ENCODE measurements around the gene AHSP.
"Not testable (repeated sequence)": the region's sequence is repeated elsewhere in the genome, so short reads cannot be mapped to it uniquely, and the experiment has no call there.

AHSP gene, protein sequence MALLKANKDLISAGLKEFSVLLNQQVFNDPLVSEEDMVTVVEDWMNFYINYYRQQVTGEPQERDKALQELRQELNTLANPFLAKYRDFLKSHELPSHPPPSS

GRCh38 chr16:31527734-31528274 is at the start of gene AHSP:
AHSP (plus strand) TSS chr16:31527900; CDS start chr16:31528140, 240 bp downstream.
- DNase-seq (ENCODE audit: low read depth) = no peak

GRCh38 chr16:31478956-31479355 is 48.7 kb upstream of the AHSP start:
- DNase-seq (ENCODE audit: low read depth) = no peak

DNA sequence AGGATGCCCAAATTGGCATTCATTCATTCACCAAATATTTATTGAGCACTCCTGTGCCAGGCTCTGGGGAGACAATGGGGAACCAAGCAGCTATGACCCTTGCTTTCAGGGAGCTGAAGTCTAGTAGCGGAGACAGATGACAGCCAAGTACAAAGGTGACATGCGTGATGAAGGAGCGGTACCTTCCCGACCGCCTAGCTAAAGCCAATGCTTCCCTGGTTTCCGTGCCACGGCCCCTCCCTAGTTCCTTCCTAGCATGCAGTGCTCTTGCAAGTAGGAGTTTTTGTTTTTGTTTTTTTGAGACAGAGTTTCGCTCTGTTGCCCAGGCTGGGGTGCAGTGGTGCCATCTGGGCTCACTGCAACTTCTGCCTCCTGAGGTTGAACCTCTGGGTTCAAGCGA is 47.9 kb upstream of the AHSP start:
- DNase-seq (ENCODE audit: low read depth) = no peak

GRCh38 chr16:31480851-31481536 is 46.7 kb upstream of the AHSP start:
- no peak for DNase-seq (ENCODE audit: low read depth)

DNA sequence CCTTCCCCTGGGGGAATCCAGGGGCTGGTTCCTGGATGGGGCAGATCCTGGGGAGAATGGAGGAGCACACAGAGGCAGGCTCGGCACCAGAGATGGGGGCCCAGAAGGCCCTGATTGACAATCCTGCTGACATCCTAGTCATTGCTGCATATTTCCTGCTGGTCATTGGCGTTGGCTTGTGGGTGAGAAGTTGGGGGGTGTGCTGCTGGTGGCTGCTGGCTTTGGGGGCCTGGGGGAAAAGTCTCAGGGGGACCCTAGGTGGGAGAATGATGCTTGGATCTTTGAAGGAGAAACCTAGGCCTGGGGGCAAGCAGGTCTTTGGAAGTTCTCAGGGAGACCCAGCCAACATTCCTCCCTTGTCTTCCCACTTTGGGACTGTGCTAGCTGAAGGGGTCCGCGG is 44.6 kb upstream of the AHSP start, which contains the start of gene SLC5A2:
TSS of gene SLC5A2 (plus strand) at position 43 of the 400 bp plus-strand sequence. CDS start at position 57, 14 bp downstream.
- DNase-seq (ENCODE audit: low read depth) = no peak

DNA sequence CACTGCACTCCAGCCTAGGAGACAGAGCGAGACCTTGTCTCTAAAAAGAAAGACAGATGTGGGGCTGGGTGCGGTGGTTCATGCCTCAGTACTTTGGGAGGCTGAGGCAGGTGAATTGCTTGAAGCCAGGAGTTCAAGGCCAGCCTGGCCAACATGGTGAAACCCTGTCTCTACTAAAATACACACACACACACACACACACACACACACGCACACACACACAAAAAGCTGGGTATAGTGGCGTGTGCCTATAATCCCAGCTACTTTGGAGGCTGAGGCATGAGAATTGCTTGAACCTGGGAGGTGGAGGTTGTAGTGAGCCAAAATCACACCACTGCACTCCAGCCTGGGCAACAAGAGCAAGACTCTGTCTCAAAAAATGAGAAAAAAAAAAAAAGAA is 43.7 kb upstream of the AHSP start:
- DNase-seq (ENCODE audit: low read depth) = not testable (repeated sequence)

- no peak for DNase-seq (ENCODE audit: low read depth)
Measured at GRCh38 chr16:31484491-31485171, 43.1 kb upstream of the AHSP start.

- DNase-seq (ENCODE audit: low read depth) = no peak
Measured at GRCh38 chr16:31485571-31485970, 42.1 kb upstream of the AHSP start.

GRCh38 chr16:31486045-31486444 is 41.7 kb upstream of the AHSP start:
- no peak for DNase-seq (ENCODE audit: low read depth)

GRCh38 chr16:31487071-31487719 is 40.5 kb upstream of the AHSP start:
- DNase-seq (ENCODE audit: low read depth) = no peak

DNA sequence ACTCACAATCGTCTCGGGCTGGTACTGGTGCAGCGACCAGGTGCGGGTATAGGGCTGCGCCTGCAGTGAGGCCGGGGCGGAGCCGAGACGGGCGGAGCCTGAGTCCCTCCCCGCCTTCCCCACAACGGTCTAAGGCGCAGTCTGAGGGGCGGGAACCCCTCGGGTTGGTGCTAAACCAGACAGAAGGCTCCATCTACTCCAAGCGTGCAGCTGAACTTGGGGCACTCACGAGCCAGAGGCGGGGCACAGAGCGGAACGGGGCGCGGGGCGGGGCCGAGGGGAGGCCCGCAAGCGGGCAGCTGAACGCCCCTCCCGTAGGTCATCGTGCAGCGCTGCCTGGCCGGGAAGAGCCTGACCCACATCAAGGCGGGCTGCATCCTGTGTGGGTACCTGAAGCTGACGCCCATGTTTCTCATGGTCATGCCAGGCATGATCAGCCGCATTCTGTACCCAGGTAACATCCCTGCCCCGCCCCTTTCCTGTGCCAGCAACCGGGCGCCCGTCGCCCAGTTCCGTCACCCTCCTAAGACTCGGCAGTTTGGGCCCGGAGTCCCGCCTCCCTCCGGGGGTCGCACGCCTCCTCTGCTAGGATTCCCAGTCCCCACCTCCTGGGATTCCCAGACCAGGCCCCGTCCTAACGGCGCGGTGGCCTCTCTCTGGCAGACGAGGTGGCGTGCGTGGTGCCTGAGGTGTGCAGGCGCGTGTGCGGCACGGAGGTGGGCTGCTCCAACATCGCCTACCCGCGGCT is 39.8 kb upstream of the AHSP start:
- no peak for DNase-seq (ENCODE audit: low read depth)

DNA sequence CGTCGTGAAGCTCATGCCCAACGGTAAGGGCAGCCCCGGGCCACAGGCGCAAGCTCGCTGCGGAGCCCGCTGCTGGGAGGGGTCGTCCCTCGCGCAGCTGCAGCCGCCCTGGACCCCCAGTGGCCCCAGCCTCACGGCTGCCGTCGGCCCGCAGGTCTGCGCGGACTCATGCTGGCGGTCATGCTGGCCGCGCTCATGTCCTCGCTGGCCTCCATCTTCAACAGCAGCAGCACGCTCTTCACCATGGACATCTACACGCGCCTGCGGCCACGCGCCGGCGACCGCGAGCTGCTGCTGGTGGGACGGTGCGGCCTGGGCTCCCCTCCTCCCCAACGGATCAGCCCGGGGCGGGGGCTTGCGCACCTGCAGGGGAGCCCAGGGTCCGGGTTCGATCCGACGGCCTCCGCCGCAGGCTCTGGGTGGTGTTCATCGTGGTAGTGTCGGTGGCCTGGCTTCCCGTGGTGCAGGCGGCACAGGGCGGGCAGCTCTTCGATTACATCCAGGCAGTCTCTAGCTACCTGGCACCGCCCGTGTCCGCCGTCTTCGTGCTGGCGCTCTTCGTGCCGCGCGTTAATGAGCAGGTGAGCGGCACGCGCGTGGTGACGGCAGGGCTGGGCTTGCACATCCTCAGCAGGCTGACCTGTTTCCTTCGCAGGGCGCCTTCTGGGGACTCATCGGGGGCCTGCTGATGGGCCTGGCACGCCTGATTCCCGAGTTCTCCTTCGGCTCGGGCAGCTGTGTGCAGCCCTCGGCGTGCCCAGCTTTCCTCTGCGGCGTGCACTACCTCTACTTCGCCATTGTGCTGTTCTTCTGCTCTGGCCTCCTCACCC is 39.0 kb upstream of the AHSP start:
- DNase-seq (ENCODE audit: low read depth) = no peak

- no peak for DNase-seq (ENCODE audit: low read depth)
Measured at GRCh38 chr16:31489298-31489564, 38.5 kb upstream of the AHSP start.

DNA sequence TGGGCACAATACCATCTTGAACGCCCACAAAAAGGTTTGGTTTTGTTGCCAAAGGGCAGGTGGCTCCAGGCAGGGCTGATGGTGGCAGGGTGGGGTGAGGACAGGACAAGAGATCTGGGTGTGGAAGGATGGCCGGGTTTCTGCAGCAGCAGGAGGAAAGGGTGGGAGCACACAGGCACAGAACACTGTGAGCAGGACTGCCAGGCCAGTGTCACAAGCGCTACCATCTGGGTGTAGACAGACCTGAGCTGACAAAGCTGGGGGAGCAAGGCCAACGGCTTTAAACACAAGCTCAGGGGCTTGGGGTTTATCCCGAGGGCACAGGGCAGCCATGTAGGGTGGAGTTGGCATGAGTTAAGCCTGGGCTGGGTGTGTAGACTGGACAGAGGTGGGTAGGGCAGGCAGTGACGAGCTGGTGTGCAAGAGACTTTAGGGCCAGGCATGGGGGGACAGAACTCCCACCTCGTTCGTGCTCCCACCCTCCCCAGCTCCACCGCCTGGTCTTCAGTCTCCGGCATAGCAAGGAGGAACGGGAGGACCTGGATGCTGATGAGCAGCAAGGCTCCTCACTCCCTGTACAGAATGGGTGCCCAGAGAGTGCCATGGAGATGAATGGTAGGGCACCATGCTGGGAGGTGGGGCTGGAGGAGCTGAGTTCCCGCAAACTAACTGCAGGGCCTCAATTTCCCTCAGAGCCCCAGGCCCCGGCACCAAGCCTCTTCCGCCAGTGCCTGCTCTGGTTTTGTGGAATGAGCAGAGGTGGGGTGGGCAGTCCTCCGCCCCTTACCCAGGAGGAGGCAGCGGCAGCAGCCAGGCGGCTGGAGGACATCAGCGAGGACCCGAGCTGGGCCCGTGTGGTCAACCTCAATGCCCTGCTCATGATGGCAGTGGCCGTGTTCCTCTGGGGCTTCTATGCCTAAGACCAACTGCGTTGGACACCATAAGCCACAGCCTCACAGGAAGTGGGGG is 37.8 kb upstream of the AHSP start:
- DNase-seq (ENCODE audit: low read depth) = no peak

DNA sequence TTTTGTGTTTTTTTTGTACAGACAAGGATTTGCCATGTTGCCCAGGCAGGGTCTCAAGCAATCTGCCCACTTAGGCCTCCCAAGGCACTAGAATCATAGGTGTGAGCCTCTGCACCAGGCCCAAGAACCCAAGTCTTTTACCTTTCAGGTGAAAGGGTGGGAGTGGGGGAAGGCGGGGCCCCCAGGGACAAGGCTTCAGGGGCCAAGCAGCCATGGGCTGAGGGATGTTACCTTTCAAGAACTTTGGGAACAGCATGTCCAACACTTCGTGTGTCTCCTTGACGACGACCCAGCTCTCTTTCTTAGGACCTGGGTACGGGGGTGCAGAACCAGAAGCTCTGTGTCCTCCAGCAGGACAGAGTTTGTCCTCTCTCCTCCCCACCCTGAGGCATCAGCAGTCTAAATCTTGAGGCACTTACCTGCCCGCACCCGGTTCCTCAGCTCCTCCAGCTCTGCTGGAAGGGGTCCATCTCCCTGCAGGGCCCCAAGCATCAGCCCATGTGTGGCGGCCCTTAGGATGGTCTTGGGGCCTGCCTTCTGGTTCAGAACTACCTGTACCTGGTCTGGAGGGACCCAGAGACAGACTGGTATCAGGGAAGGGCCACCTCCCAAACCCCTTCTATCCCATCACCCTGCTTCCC is 35.8 kb upstream of the AHSP start:
- no peak for DNase-seq (ENCODE audit: low read depth)

GRCh38 chr16:31493506-31494125 is 34.1 kb upstream of the AHSP start:
- no peak for DNase-seq (ENCODE audit: low read depth)

DNA sequence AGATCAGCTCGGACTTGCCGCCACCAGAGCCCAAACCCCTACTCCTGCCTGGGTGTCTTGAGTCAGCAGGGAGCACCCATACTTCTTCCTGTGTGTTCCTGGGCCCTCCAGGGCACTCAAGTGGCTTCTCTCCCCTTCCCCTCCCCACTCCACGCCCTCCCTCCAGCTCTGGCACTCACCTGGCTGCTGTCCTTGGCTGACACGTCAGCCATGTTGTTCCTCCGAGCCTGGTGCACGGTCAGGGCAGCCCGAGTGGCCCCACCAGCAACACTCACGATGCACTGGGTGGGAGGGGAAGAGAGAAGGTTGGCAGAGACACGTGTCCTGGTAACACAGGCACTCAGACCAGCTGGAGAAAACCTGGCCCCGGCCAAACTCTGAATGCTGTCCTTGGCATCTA is 31.0 kb upstream of the AHSP start:
- no peak for DNase-seq (ENCODE audit: low read depth)

DNA sequence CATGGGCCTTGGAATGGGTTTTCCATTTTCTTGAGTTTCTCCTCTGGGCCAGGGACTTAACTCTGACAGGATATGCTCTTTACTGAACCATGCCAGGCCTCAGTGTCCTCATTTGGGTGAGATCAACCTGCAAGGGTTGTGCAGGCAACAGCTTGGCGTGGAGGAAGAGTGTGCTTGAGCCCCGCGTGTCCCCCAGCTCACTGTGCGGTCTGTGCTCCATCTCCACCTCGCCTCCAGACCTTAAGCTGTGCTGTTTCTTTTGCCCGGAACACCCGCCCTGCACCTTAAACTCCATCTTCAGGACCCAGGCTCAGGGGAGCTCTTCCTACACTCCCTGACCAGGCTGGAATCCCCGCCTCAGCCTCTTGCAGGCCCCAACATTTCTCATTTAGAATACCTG is 29.2 kb upstream of the AHSP start:
- no peak for DNase-seq (ENCODE audit: low read depth)

DNA sequence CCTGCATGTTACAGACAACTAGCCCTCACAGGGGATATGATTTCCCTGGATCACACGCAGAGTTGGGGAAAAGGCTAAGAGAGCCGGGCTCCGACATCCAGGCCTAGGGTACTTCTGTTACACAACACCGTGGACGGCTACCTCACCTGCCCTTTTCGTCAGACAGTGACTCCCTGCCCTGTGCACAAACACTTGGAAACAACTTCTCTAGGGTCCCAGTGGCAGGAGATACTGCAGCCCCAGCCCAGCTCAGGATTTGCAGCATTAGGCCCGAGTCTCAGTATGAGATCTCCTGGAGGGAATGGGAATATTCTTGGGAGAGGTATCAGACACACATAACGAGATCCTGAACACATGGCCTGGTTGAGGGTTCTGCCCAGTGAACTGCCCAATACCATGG is 27.8 kb upstream of the AHSP start:
- no peak for DNase-seq (ENCODE audit: low read depth)
